ENCODE data around the gene SH2D7.

Gene SH2D7

DNA sequence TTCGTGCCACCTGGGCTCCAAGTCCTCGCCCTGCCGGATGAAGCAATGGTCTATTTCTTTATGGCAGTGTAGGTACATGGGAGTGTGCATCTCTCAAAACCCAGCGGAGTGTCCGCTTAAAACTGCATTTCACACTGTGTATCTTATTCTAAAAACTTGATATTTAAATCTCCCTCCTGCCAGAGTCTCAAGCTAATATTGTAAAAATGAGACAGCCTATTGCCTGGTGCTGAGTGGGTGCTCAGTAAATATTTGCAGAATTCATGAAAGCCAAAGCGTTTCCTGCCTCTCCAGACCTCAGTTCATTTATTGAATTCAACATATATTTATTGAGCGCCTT, 14.5 kb upstream of the SH2D7 start:
- no peak for DNase-seq (ENCODE audit: low read depth in 1 of 2, low spot score in 1 of 2)

- no peak for DNase-seq (ENCODE audit: low read depth in 1 of 2, low spot score in 1 of 2)
Observed at GRCh38 chr15:78079298-78080087, 12.9 kb upstream of the SH2D7 start.

DNA sequence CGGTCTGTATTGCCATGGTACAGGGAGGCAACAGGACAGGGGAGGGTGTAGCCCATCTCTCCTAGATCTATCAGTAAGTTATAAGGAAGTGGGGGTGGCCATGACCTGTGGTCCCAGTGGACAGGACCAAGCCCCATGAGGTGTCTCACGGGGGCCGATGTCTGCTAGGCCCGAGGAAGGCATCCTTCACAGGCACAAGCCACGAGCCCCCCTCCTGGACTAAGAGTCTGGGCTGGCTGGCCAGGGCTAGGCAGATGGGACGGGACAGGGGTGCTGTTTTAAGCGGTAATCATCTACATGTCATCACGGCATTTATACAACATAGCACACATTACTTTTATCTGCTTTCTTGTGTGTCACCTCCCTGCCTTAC, 12.3 kb upstream of the SH2D7 start:
- DNase-seq (ENCODE audit: low read depth in 1 of 2, low spot score in 1 of 2), result no peak

DNA sequence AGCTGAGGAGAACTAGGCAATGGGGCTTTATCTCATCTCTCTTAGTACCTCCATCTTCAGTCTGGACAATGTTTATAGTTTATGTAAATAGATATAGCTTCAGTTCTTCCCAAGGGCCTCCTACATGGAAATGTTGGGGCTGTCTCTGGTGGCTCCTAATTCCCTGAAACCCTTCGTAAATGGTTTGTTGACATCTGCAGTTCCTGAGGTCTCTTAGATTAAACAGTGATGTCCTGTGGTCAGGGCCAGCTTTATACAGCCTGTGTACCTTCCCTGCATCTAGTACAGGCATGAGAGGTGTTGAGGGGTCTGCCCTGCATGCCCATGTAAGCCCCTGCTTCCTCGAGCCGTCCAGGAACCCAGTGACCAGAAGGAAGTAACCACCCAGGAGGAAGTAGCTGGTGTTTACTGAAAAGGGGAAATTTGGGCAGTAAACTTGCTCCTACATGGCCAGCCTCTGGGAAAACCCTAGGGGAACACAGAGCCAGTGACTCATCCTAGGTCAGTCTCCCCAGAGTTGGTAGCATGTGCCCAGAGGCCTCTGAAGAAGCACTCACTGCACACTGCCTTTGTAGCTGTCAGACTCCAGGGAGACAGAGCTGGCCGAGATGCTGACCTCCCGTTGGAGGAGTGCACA, 10.1 kb upstream of the SH2D7 start:
- no peak for DNase-seq (ENCODE audit: low read depth in 1 of 2, low spot score in 1 of 2)

DNA sequence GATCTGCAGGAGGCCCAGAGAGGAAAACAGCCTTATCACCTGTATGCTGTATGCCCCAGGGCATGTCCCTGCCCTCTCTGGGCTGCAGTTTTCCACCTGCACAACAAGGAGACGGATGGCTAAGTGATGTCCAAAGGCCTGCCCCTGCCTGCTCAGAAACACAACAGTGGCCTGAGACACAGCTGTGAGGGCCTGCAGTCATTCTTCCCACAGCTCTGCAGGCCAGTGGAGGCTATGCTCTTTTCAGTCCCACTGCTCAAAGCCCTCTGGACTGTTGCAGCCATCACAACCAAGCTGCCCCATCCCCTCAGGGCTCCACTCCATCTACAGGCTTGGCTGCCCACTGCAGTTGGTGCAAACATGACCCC, 9.6 kb upstream of the SH2D7 start:
- DNase-seq (ENCODE audit: low read depth in 1 of 2, low spot score in 1 of 2), result no peak

DNA sequence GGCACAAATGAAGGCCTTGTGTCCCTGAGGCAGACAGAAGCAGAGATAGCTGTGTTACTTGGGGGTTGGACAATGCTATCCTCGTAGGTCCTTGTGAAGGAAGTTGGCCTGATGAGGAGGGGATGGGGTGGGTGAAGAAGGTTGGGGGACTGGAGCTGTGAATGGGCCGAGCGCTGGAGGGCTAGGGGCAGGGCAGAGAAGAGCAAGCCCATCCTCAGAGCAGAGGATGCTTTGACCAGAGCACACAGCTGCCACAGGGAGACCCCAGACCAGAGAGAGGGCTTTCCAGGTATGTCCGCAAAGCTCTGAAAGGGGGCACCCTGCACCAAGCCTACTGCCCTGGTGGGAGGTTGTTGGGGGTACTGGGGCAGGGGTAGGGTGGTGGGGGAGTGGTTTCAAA, 9.2 kb upstream of the SH2D7 start:
- no peak for DNase-seq (ENCODE audit: low read depth in 1 of 2, low spot score in 1 of 2)

DNA sequence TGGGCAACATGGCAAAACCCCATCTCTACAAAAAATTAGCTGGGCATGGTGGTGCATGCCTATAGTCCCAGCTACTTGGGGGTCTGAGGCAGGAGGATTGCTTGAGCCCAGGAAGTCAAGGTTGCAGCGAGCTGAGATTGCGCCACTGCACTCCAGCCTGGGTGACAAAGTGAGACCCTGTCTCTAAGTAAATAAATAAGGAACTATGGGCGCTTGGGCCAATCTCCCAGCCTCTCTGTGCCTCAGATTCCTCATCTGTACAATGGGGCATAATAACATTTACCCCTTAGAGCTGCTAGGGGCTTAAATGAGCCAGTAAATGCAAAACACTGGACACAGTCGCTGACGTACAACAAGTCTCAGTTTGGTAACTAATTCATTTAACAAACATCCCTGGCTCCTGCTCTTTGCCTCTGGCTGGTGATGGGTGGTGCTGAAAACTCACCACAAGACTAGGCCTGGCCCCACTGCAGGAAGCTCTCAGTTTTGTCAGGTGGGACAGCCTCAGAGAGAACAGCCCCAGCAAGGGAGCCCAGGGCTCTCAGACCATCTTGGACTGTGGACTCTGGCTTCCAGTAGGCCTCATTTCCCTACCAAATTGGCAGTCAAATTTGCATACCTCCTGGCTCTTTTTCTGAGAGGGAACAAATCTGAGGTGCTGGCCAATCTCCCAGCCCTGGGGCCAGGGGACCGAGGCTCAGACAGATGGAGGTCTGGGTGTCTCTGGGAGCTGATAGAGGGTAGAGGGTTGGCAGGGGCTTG, 8.5 kb upstream of the SH2D7 start:
- DNase-seq (ENCODE audit: low read depth in 1 of 2, low spot score in 1 of 2), result no peak

GRCh38 chr15:78084449-78084750, 8.0 kb upstream of the SH2D7 start:
- DNase-seq (ENCODE audit: low read depth in 1 of 2, low spot score in 1 of 2), result no peak

DNA sequence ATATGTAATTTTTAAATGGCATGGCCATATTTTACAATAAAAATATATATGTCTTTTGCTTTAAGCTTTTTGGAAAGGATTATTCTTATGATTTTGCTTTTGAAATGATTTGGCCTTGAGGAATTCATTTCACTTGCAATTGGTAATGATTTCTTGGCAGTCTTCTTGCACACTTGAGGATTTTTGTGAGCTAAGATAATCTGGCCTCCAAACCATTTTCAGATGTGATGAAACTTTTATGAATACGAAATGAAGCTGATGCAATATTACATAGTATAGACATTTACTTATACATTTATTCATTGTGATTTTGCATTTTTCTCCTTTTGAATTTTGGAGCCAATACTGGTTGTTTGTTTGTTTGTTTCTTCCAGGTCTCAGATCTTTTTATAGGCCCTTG, 6.4 kb upstream of the SH2D7 start:
- DNase-seq (ENCODE audit: low read depth in 1 of 2, low spot score in 1 of 2), result no peak

GRCh38 chr15:78087951-78088772, 4.2 kb upstream of the SH2D7 start:
- DNase-seq (ENCODE audit: low read depth in 1 of 2, low spot score in 1 of 2), result no peak

DNA sequence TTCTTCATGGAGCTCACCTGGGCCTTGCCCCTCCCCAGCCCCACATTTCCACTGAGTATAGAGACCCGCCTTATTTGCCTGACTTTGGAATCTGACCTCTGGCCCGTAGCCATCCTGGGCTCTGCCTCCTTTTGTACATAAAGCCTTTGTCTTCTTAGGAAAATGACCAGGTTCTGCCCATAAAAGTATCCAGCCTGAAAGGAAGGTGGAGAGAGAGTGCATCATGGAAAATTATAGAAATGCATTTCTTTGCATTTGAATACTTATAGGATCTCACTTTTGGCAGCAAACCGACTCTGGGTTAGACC, 3.6 kb upstream of the SH2D7 start:
- no peak for DNase-seq (ENCODE audit: low read depth in 1 of 2, low spot score in 1 of 2)

DNA sequence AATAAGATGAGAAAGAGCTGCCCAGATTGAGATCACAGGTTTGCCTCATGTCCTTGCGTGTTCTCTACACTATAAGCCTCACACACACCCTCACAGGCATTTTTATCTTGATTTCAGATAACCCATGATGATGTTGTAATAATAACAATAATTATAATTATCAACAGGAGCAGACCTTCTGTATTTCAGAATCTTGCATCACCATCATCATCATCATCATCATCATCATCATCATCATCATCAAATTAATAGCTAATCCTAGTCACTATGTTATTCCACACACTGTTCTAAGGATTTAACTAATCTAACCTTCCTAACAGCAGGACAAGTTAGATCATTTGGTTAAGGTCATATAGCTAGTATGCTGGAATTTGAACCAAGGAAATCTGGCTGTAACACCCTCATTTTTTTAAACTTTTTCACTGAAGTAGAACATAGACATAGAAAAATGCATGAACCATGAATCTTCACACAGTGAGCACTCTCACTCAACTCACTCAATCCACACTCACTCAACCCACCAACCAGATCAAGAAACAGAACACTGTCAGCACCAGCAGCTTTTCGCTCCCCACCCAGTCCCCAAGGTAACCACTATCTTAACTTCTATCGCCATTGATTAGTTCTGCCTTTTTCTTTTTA, 1.8 kb upstream of the SH2D7 start:
- DNase-seq (ENCODE audit: low read depth in 1 of 2, low spot score in 1 of 2), result no peak

DNA sequence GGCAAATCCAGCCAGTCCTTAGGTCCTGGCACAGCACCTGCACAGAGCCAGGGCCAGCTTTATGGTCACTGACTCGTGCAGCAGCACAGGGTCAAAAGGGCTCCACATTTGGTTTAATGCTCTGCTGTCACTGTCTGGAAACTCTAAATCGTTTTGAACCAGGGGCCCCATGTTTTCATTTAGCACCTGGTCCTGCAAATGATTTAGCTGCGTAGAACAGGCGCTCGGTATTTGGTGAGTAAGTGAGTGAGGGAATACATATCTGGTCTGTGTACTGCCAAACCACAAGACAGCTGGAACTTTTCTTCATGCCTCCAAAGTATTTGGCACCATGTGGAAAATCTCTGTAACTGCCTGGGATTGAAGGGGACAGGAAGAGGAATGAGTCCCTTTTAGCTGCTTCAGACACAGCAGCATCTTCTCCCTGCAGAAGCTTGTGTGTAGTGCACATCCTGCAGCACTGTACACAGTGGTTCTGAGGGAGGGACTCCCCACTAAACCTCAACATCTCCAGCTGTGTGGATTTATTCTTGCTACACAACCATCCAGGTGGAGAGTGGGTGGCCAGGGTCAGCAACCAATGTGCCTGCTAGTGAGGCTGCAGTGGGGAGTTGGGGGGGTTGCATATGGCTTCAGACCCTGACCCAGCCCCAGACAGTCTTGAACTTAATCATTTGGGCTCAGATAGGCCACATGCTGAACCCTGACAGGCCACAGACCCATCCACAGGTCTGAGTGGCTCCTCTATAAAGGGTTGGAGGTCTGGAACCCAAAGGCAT, 1.1 kb downstream of the SH2D7 start:
- DNase-seq (ENCODE audit: low read depth in 1 of 2, low spot score in 1 of 2), result no peak

DNA sequence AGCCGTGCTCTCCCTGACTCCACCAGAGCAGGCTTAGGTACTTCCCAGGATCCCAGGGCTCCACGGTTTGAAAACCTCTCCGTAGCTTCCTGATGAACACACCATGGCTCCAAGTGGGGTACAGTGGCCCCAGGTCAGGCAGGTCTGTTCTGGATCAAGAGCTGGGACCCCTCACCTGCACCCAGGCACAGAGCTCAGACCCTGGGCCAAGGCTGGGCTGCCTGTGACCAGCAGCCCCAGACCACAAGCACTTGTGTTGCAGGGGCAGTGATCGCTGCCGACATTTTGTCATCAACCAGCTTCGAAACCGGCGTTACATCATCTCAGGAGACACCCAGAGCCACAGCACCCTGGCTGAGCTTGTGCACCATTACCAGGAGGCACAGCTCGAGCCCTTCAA, 5.3 kb downstream of the SH2D7 start:
- DNase-seq (ENCODE audit: low read depth in 1 of 2, low spot score in 1 of 2), result no peak

DNA sequence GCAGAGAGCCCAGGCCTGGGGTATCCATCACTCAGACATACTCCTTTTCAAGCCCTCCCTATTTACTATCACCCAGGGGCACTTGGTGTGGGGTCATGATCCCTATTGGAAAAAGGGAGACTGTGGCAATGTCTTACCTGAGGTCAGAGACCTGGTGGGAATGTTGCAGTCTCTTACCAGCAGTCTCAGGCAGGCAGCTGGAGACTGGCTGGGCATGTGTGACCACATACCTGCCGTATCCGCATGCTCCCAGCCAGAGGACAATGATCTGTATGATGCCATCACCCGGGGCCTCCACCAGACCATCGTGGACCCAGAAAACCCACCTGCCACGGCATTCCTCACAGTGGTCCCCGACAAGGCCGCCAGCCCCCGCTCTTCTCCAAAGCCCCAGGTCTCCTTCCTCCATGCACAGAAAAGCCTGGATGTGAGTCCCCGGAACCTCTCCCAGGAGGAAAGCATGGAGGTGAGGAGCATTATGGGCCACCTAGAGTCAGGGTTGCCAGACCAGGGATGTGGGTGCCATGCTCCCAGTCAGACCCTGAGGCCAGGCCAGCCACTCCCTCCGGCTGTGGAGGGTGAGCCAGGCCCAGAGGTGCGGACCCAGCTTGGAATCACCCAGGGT, 5.9 kb downstream of the SH2D7 start:
- no peak for DNase-seq (ENCODE audit: low read depth in 1 of 2, low spot score in 1 of 2)

DNA sequence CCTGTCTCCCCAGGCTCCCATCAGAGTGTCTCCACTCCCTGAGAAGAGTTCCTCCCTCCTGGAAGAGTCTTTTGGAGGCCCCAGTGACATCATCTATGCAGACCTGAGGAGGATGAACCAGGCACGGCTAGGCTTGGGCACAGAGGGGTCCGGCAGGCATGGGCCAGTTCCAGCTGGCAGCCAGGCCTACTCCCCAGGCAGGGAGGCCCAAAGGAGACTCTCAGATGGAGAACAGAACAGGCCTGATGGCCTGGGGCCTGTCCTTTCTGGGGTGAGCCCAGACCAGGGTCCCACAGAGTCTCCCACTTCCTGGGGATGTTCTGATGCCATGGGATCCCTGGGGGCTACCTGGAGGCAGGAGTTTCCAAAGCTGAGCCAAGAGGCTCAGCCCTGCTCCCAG, 8.5 kb downstream of the SH2D7 start:
- DNase-seq (ENCODE audit: low read depth in 1 of 2, low spot score in 1 of 2), result no peak

GRCh38 chr15:78101423-78102105, 9.2 kb downstream of the SH2D7 start:
- DNase-seq (ENCODE audit: low read depth in 1 of 2, low spot score in 1 of 2), result no peak

- DNase-seq (ENCODE audit: low read depth in 1 of 2, low spot score in 1 of 2), result no peak
Observed at GRCh38 chr15:78102211-78102610, 9.8 kb downstream of the SH2D7 start.

DNA sequence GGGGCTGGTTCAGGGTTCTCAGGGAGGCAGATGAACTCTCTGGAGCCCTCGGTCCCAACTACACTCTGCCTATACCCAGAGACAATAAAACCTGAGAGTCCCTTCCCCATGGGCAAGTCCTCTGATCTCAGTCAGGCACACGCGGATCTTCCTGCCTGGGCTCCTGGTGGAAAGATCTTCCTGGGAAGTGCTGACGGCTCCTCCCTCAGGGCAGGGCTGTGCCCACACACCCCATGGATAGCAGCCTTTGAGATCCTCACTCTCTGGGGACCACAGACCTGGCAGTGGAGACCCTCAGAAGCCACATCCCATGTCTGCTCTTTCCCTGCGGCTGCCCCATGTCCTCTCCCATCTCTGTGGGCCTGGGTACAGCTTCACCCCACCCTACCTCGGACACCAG, 10.4 kb downstream of the SH2D7 start:
- DNase-seq (ENCODE audit: low read depth in 1 of 2, low spot score in 1 of 2), result no peak

Data from activated CD4-positive, alpha-beta T cell treated with anti-CD3 and anti-CD28 coated beads, Interleukin-2, amount 50 U/mL, for 24 hours (primary cell).